Ectodermal cell (in vitro differentiated cells): Measurements from ENCODE around the gene FOXJ2.
"Not testable (repeated sequence)": the region's sequence is repeated elsewhere in the genome, so short reads cannot be mapped to it uniquely, and the experiment has no call there.

ENCODE experiments used
- H3K27ac ChIP-seq: 2 replicates; pipeline ENCODE4 v1.7.0; 2013; ENCODE audit warnings: mild to moderate bottlenecking, low read depth, low read length; ENCODE audit not compliant: insufficient read depth, poor library complexity, severe bottlenecking
- H3K27me3 ChIP-seq: 2 replicates; pipeline ENCODE4 v1.7.0; 2013; ENCODE audit warnings: mild to moderate bottlenecking, low read length; ENCODE audit not compliant: insufficient read depth, control insufficient read depth, poor library complexity, severe bottlenecking
- H3K36me3 ChIP-seq: one replicate; pipeline ENCODE4 v1.7.0; 2013; ENCODE audit warnings: low read length; ENCODE audit not compliant: control insufficient read depth, insufficient read depth
- H3K4me1 ChIP-seq: one replicate; pipeline ENCODE4 v1.7.0; 2013; ENCODE audit warnings: low read length; ENCODE audit not compliant: control insufficient read depth, insufficient read depth
- H3K4me3 ChIP-seq: 2 replicates; pipeline ENCODE4 v1.7.0; 2013; ENCODE audit warnings: low read depth, low read length, control low read depth; ENCODE audit not compliant: insufficient read depth
- H3K9me3 ChIP-seq: 2 replicates; pipeline ENCODE4 v1.7.0; 2013; ENCODE audit warnings: mild to moderate bottlenecking, low read length, moderate library complexity; ENCODE audit not compliant: control insufficient read depth
- WGBS, 2 experiments: methylation state at CpG; one replicate each; pipeline ENCODE4 v1.1.7; 2013; ENCODE audit warnings: missing lambda C conversion rate in 2 of 2; 5-methylcytosine and 5-hydroxymethylcytosine counted together

FOXJ2 gene

DNA sequence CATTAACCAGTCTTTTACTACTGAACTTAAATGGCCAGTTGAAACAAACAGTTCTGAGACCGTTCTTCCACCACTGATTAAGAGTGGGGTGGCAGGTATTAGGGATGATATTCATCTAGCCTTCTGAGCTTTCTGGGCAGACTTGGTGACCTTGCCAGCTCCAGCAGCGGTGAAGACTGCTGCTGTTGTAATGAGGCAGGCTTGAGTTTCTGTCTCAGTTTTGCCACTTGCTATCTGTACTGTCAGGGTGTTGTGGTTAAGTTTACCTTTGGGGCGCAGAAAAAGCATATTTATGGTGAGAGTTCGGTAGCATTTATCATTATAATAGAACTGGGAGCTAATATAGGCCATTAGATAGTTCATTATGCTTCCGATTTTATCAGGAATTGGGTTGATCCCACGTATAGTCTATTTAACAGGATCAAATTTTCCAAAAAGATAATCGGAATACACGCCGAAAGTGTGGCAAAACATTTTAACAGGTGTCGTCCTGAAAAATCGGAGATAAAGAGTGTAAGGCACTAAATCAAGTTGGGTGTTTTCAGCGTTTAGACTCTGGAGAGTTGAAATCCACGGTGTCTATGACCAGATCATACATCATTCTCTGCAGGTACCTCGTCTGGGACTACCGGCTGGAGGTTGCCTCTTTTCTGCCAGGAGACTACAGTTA, 48.9 kb downstream of the FOXJ2 start:
- WGBS, 2 experiments, result 18 to 23% methylated on average over 15 of the region's 15 CpGs

DNA sequence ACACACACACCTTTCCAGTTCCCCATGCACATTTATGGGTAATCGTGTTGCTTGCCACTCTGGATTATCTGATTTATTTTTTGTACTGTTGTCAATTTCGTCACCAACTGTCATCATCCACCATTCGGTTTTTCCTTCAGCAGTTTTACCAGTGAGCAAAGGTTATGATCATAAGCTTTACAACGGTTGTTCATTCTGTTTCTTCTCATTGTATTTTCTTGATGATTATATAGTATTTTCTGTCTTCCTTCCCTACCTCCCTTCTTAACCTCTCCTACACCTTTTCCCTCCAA, 50.2 kb downstream of the FOXJ2 start:
- peak overlapping the region; percentile 60 for H3K4me3 ChIP-seq
- no peaks in the 10 kb centered on the region for H3K27me3 ChIP-seq
- 17 to 59% methylated on average over 1 to 4 of the region's 4 CpGs for WGBS, 2 experiments
- no peaks in the 10 kb centered on the region for H3K9me3 ChIP-seq
- H3K27ac ChIP-seq, result no peak overlapping the region
- H3K4me1 ChIP-seq, result no peaks in the 10 kb centered on the region
- H3K36me3 ChIP-seq, result no peaks in the 10 kb centered on the region

More for the DNA sequence above, 48.9 kb downstream of the FOXJ2 start:
- H3K9me3 ChIP-seq, result no peaks in the 10 kb centered on the region
- H3K4me1 ChIP-seq, result no peaks in the 10 kb centered on the region
- H3K27ac ChIP-seq, result peak overlapping the region; percentile 87
- H3K36me3 ChIP-seq, result no peaks in the 10 kb centered on the region
- H3K27me3 ChIP-seq, result no peaks in the 10 kb centered on the region
- peak overlapping the region; percentile 60 for H3K4me3 ChIP-seq

DNA sequence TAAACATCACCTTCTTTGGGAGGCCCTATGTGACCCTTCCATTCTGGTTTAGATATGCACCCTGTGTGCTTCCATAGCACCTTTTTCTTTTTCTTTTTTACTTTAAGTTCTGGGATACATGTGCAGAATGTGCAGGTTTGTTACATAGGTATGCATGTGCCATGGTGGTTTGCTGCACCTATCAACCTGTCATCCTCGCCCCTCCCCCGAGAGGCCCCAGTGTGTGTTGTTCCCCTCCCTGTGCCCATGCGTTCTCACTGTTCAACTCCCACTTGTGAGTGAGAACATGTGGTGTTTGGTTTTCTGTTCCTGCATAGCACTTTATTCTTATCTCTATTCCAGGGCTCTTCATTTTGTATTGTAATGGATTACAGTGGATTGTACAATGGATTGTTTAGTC, 51.8 kb downstream of the FOXJ2 start:
- H3K27me3 ChIP-seq, H3K36me3 ChIP-seq, H3K27ac ChIP-seq, H3K9me3 ChIP-seq, H3K4me3 ChIP-seq, H3K4me1 ChIP-seq: not testable (repeated sequence)
- 85 to 94% methylated on average over 2 to 3 of the region's 3 CpGs for WGBS, 2 experiments

DNA sequence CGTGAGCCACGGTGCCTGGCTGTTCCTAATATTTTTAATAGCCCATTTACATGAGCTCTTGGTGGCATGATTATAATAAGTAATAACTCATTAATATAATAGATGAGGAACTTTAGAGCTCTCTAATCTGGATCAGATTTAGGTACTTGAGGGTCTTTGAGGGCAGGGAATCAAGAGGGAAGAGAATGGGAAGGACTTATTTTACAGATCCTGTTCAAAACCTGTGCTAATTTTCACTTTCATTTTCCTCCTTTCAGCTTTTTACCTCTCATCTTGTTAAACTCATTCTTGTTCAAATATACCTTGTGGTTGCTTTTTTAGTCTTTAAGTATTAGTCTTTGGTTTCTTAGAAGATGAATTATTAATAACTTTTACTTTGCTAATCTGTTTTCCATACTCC, 55.1 kb downstream of the FOXJ2 start:
- H3K27me3 ChIP-seq, result no peaks in the 10 kb centered on the region
- WGBS, 2 experiments, result 94% methylated on average over 2 of the region's 2 CpGs; no CpG with 5 or more reads in 1 of the 2 experiments
- H3K36me3 ChIP-seq, result peaks cover 12% of the 10 kb centered on the region

DNA sequence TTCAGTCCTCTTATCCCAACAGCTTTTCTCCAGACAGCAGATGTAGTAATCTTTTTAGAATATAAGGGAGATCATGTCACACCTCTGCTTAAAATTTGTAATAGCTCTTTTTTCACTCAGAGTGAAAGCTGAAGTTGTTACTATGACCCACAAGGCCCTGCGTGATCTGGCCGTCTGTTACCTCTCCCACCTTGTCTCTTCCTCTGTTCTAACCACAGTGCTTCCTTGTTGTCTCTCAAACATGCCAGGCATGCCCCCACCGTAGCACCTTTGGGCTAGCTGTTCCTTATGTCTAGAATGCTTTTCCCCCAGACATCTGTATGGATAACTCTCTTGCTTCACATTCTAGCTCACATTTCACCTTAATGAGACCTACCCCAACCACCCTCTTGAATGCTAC, 56.1 kb downstream of the FOXJ2 start:
- WGBS, 2 experiments, result 91 to 92% methylated on average over 3 of the region's 3 CpGs
- Histone ChIP-seq H3K27ac (no peak overlapping the region), H3K36me3 (peaks cover 21% of the 10 kb centered on the region), H3K4me1 (no peaks in the 10 kb centered on the region), H3K9me3 (no peaks in the 10 kb centered on the region), H3K4me3 (no peak overlapping the region), H3K27me3 (no peaks in the 10 kb centered on the region)

More for the DNA sequence above, 55.1 kb downstream of the FOXJ2 start:
- Histone ChIP-seq H3K27ac (no peak overlapping the region), H3K4me3 (no peak overlapping the region), H3K9me3 (no peaks in the 10 kb centered on the region), H3K4me1 (no peaks in the 10 kb centered on the region)

DNA sequence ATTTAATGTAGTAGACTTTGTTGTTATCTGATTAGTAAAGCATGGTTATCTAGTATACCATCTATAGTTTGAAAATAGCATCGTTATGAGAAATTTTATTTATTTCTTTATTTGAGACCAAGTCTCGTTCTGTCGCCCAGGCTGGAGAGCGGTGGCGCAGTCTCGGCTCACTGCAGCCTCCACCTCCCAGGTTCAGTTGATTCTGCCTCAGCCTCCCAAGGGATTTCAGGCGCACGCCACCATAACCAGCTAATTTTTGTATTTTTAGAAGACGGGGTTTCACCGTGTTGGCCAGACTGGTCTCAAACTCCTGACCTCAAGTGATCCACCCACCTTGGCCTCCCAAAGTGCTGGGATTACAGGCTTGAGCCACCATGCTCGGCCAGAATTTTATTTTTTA, 56.8 kb downstream of the FOXJ2 start:
- not testable (repeated sequence) for H3K4me1 ChIP-seq, H3K27ac ChIP-seq, H3K9me3 ChIP-seq, H3K27me3 ChIP-seq, H3K4me3 ChIP-seq
- WGBS, 2 experiments, result 92 to 93% methylated on average over 11 of the region's 11 CpGs
- peaks cover 21% of the 10 kb centered on the region for H3K36me3 ChIP-seq

DNA sequence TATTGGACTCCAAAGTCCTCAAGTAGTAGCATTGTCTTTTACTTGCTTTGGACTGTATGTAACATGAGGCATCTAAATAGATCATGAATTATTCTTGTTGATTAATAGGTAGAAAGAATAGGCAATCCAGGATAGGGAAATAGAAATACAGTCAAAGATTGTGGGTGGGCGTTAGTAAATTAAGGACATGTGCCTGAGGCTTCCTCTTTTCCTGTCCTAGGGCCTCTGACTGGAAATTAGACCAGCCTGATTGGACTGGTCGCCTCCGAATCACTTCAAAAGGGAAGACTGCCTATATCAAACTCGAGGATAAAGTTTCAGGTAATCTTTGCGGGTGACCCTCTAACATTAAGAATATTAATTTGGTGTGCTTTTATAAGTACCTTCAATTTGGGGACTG, 57.2 kb downstream of the FOXJ2 start:
- Histone ChIP-seq H3K36me3 (peaks cover 25% of the 10 kb centered on the region), H3K4me1 (no peaks in the 10 kb centered on the region), H3K27me3 (no peaks in the 10 kb centered on the region), H3K4me3 (no peak overlapping the region), H3K9me3 (no peaks in the 10 kb centered on the region), H3K27ac (no peak overlapping the region)
- 94% methylated on average over 5 of the region's 5 CpGs for WGBS, 2 experiments

DNA sequence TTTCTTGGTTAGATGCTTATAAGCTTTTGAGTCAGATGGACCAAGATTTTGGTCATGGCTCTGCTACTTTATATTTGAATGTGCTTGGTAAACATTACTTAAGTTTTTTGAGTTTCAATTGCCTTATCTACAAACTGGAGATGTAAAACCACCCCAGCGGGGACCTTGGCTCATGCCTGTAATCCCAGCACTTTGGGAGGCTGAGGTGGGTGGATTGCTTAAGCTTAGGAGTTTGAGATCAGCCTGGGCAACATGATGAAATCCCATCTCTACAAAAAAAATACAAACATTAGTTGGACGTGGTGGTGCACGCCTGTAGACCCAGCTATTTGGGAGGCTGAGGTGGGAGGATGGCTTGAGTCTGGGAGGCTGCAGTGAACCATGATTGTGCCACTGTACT, 60.8 kb downstream of the FOXJ2 start:
- no peaks in the 10 kb centered on the region for H3K9me3 ChIP-seq
- no peaks in the 10 kb centered on the region for H3K27me3 ChIP-seq
- no peak overlapping the region for H3K4me3 ChIP-seq
- H3K36me3 ChIP-seq, result peaks cover 36% of the 10 kb centered on the region
- no peaks in the 10 kb centered on the region for H3K4me1 ChIP-seq
- WGBS, 2 experiments, result 89 to 96% methylated on average over 3 of the region's 3 CpGs
- H3K27ac ChIP-seq, result no peak overlapping the region

DNA sequence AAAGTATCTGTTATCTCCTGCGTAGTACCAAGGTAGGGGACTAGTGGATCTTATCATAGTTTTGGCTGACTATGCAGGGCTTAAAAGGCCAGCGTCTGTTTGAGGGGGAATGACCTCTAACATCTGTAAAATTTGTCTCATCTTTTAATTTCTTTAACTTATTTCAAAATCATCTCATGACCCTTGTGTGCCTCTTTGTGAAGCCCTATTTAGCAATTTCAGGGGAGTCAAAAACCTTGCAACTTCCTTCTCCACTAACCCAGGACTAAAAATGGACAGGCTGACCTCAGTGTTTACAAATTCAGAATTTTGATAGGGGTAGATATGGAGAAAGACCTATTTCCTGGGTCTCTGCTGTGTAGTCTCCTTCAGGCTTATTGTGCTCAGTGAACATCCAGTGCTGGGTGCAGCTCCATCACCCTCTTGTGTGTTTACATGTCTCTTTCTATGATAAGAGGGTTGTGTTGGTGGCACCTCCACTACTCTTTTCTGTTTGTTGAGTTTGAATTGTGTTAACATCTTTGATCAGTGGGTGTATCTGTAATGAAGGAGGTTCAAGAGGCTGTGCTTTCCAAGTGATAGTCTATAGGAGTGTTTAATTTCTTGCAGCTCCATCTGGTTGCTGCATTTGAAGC, 63.9 kb downstream of the FOXJ2 start:
- WGBS, 2 experiments, result 94 to 95% methylated on average over 2 of the region's 2 CpGs
- Histone ChIP-seq H3K9me3 (no peaks in the 10 kb centered on the region), H3K27ac (no peak overlapping the region), H3K4me1 (no peaks in the 10 kb centered on the region), H3K27me3 (no peaks in the 10 kb centered on the region), H3K36me3 (peaks cover 36% of the 10 kb centered on the region), H3K4me3 (no peak overlapping the region)

DNA sequence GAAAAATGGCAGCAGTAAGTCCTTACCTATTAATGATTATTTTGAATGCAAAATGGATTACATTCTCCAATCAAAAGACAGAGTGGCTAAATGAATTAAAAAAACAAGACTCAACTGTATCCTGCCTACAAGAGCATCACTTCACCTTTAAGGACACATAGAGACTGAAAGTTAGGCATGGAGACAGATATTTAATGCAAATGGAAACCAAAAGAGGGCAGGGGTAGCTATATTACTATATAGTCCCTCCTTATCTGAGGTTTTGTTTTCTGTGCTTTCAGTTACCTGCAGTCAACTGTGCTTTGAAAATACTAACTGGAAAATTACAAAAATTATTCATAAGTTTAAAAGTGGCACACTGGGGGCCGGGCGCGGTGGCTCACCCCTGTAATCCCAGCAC, 66.7 kb downstream of the FOXJ2 start:
- H3K9me3 ChIP-seq, result no peaks in the 10 kb centered on the region
- no peaks in the 10 kb centered on the region for H3K27me3 ChIP-seq
- H3K27ac ChIP-seq, result no peak overlapping the region
- 95 to 98% methylated on average over 3 of the region's 3 CpGs for WGBS, 2 experiments
- H3K4me1 ChIP-seq, result no peaks in the 10 kb centered on the region
- no peak overlapping the region for H3K4me3 ChIP-seq
- H3K36me3 ChIP-seq, result peaks cover 15% of the 10 kb centered on the region
